PFSK-1 (cell line): ENCODE data around the gene RBBP8.

Experiments used
- FOXP2 ChIP-seq: optimal IDR thresholded peaks from 2 replicates; pipeline ENCODE3; 2011; ENCODE audit warnings: borderline replicate concordance, control low read depth, inconsistent platforms; ENCODE audit not compliant: insufficient read depth; ENCODE audit errors: extremely low read length, extremely low read depth
- POLR2AphosphoS5 ChIP-seq: IDR thresholded peaks from 2 replicates; pipeline ENCODE4 v1.6.1; 2012; ENCODE audit warnings: low read depth, mild to moderate bottlenecking, control low read depth, low read length, moderate library complexity
- SIN3A ChIP-seq: IDR thresholded peaks from 2 replicates; pipeline ENCODE4 v1.6.1; 2012; ENCODE audit warnings: mild to moderate bottlenecking, low read length, moderate library complexity, borderline replicate concordance; ENCODE audit not compliant: insufficient read depth
- TAF1 ChIP-seq: IDR thresholded peaks from 2 replicates; pipeline ENCODE4 v1.6.1; 2012; ENCODE audit warnings: low read length, control low read depth, borderline replicate concordance; ENCODE audit not compliant: insufficient read depth
- TF ChIP-seq, protein P1 (sequence below), 2 experiments: IDR thresholded peaks; 2 replicates each; pipeline versions ENCODE4 v1.6.1 to v1.8.0; 2011 to 2012; ENCODE audit warnings: low read depth in 2 of 2, low read length in 2 of 2, control low read depth in 1 of 2, inconsistent platforms in 1 of 2, mild to moderate bottlenecking in 1 of 2, moderate library complexity in 1 of 2; ENCODE audit not compliant: insufficient read depth in 1 of 2

Gene RBBP8

GRCh38 chr18:22999212-22999611 is 66.1 kb downstream of the RBBP8 start:
- TF ChIP-seq SIN3A (no peak), POLR2AphosphoS5 (no peak), FOXP2 (no peak), TAF1 (no peak)
- TF ChIP-seq, protein P1, sequence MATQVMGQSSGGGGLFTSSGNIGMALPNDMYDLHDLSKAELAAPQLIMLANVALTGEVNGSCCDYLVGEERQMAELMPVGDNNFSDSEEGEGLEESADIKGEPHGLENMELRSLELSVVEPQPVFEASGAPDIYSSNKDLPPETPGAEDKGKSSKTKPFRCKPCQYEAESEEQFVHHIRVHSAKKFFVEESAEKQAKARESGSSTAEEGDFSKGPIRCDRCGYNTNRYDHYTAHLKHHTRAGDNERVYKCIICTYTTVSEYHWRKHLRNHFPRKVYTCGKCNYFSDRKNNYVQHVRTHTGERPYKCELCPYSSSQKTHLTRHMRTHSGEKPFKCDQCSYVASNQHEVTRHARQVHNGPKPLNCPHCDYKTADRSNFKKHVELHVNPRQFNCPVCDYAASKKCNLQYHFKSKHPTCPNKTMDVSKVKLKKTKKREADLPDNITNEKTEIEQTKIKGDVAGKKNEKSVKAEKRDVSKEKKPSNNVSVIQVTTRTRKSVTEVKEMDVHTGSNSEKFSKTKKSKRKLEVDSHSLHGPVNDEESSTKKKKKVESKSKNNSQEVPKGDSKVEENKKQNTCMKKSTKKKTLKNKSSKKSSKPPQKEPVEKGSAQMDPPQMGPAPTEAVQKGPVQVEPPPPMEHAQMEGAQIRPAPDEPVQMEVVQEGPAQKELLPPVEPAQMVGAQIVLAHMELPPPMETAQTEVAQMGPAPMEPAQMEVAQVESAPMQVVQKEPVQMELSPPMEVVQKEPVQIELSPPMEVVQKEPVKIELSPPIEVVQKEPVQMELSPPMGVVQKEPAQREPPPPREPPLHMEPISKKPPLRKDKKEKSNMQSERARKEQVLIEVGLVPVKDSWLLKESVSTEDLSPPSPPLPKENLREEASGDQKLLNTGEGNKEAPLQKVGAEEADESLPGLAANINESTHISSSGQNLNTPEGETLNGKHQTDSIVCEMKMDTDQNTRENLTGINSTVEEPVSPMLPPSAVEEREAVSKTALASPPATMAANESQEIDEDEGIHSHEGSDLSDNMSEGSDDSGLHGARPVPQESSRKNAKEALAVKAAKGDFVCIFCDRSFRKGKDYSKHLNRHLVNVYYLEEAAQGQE (IDR thresholded peaks at IDR 0.05; ENCODE audit: insufficient read depth in 1 of 2, low read depth in 2 of 2, low read length in 2 of 2), result no peak

- TF ChIP-seq, protein P1 (IDR thresholded peaks at IDR 0.05; ENCODE audit: insufficient read depth in 1 of 2, low read depth in 2 of 2, low read length in 2 of 2), result no peak
- no peak for TF ChIP-seq TAF1
Measured at GRCh38 chr18:22999647-23000046, 66.5 kb downstream of the RBBP8 start.

- TF ChIP-seq POLR2AphosphoS5, result no peak
- no peak for TF ChIP-seq SIN3A
- TF ChIP-seq TAF1, result no peak
- TF ChIP-seq, protein P1 (IDR thresholded peaks at IDR 0.05; ENCODE audit: insufficient read depth in 1 of 2, low read depth in 2 of 2, low read length in 2 of 2), result no peak
- no peak for TF ChIP-seq FOXP2
Measured at GRCh38 chr18:23003289-23003688, 70.2 kb downstream of the RBBP8 start.

GRCh38 chr18:23012249-23012648 is 79.1 kb downstream of the RBBP8 start:
- TF ChIP-seq TAF1 (no peak), POLR2AphosphoS5 (no peak), FOXP2 (no peak), SIN3A (no peak)
- TF ChIP-seq, protein P1 (IDR thresholded peaks at IDR 0.05; ENCODE audit: insufficient read depth in 1 of 2, low read depth in 2 of 2, low read length in 2 of 2), result no peak

DNA sequence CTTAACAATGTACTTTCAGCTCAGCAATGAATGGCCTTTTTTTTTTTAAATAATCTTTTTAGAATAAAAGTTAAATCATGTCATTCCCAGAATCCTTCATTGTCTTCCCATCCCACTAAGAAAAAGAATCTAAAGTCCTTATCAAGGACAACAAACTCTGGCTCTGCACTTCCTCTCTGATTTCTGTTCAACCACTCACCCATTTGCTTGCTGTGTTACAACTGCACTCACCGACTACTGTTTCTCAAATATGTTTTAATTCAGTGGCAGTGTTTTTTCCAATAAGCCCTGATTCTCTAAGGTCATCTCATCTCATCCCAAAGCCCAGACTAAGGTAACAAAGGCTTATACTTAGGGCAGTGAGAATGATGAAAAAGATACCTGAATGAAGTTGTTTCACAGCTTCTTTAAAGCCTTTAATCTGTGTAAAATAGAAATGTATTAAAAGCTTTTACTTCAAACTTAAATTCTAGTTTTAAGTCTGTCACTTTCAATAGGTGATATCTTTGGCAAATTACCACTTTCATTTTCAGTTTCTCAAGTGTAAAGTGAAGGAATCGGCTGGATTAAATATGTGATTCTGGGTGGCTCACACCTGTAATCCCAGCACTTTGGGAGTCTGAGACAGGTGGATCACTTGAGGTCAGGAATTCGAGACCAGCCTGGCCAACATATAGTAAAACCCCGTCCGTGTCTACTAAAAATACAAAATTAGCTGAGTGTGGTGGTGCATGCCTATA is 87.6 kb downstream of the RBBP8 start:
- TF ChIP-seq TAF1, result no peak
- no peak for TF ChIP-seq FOXP2
- no peak for TF ChIP-seq SIN3A
- TF ChIP-seq, protein P1 (IDR thresholded peaks at IDR 0.05; ENCODE audit: insufficient read depth in 1 of 2, low read depth in 2 of 2, low read length in 2 of 2), result no peak
- no peak for TF ChIP-seq POLR2AphosphoS5
